Stomach (tissue), 9 donors: Measurements from ENCODE around the gene FCRL6. TPM values are rescaled to one million over a fixed set of nuclear protein-coding genes. Genes with fewer than 3 reads are reported as not detected.

Experiments used
- DNase-seq, 2 donors: peaks; one replicate each; pipeline versions ENCODE4 v3.0.0 to v3.0.0-alpha.2; 2013 to 2019
- H3K27ac ChIP-seq, 5 donors: fragments of 200-600 bp in 4 of 5; sonication (generic) in 4 of 5; one replicate each; pipeline ENCODE4 v1.5.1; 2013 to 2019; ENCODE audit warnings: mild to moderate bottlenecking in 1 of 5, moderate library complexity in 1 of 5
- H3K27me3 ChIP-seq, 3 donors: fragments of 200-600 bp; sonication (generic); one replicate each; pipeline ENCODE4 v1.5.1; 2017 to 2019; ENCODE audit warnings: mixed run types in 1 of 3
- H3K36me3 ChIP-seq, 4 donors: fragments of 200-600 bp; sonication (generic); 1 replicate in 3 of 4; 2 replicates in 1 of 4; pipeline ENCODE4 v1.5.1; 2016 to 2019
- H3K4me1 ChIP-seq, 4 donors: fragments of 200-600 bp; sonication (generic); one replicate each; pipeline ENCODE4 v1.5.1; 2016 to 2019
- H3K4me3 ChIP-seq, 4 donors: fragments of 200-600 bp; sonication (generic) in 3 of 4; one replicate each; pipeline ENCODE4 v1.5.1; 2016 to 2019; ENCODE audit warnings: mild to moderate bottlenecking in 1 of 4
- H3K9me3 ChIP-seq, 4 donors: fragments of 200-600 bp; sonication (generic); one replicate each; pipeline ENCODE4 v1.5.1; 2016 to 2019
- CTCF ChIP-seq, 7 experiments: fragments of 450-650 bp in 4 of 7; fragments of 200-600 bp in 3 of 7; sonication (generic) in 3 of 7; IDR thresholded peaks; one replicate each; pipeline ENCODE4 v1.5.1; 2016 to 2019; ENCODE audit warnings: antibody characterized with exemption in 7 of 7, control low read depth in 2 of 7, mild to moderate bottlenecking in 1 of 7
- EP300 ChIP-seq: sonication (generic); formaldehyde crosslinking; IDR thresholded peaks from one replicate; pipeline ENCODE4 v1.6.1; 2017; ENCODE audit warnings: antibody characterized with exemption
- POLR2A ChIP-seq, 4 donors: fragments of 450-650 bp; IDR thresholded peaks; one replicate each; pipeline ENCODE4 v1.6.1; 2016; ENCODE audit warnings: antibody characterized with exemption in 4 of 4, control low read depth in 2 of 4, mild to moderate bottlenecking in 1 of 4, moderate library complexity in 1 of 4
- POLR2AphosphoS5 ChIP-seq, 3 donors: sonication (generic); formaldehyde crosslinking; IDR thresholded peaks; one replicate each; pipeline ENCODE4 v1.6.1; 2016; ENCODE audit warnings: antibody characterized with exemption in 3 of 3
- WGBS, 5 donors: extraction: QIAGEN DNeasy Blood & Tissue Kit in 3 of 5; methylation state at CpG; one replicate each; pipeline versions ENCODE4 v1.1.5 to v1.1.7; 2013 to 2018; 5-methylcytosine and 5-hydroxymethylcytosine counted together
- intact Hi-C: fragments of 100-400 bp; cut with DNase I; formaldehyde crosslinking; loops from one replicate; pipeline ENCODE4 v1.15.1; 2023; ENCODE audit warnings: low total_unique reads
- polyA plus RNA-seq, 3 donors: library from polyadenylated mRNA; stranded (reverse); fragments of 200-250 nt; gene quantifications; one replicate each; pipeline ENCODE4 v1.2.3, GENCODE V29; 2013
- total RNA-seq, 5 donors: library from RNA; depleted of rRNA; stranded (reverse); fragments of >200 nt; gene quantifications; one replicate each; pipeline versions ENCODE4 v1.1.0 to v1.2.3, GENCODE V29; 2014 to 2016
- donor health status: healthy with polysubstance abuse.
- donor health status: Bipolar disorder and iron deficiency.
- donor health status: healthy.

Gene FCRL6
- total and polyA plus RNA-seq, 8 donors = not detected

GRCh38 chr1:159775716-159776115 is 26.4 kb upstream of the FCRL6 start:
- Histone ChIP-seq H3K9me3 (no peaks in the 10 kb centered on the region), H3K27ac (no peak overlapping the region), H3K4me1 (peaks cover 0 to 14% (median 3%) of the 10 kb centered on the region in 4 donors), H3K4me3 (no peak overlapping the region), H3K27me3 (no peaks in the 10 kb centered on the region), H3K36me3 (no peaks in the 10 kb centered on the region)
- no peak for TF ChIP-seq EP300
- no peak for TF ChIP-seq CTCF (IDR thresholded peaks at IDR 0.05)
- TF ChIP-seq POLR2A (IDR thresholded peaks at IDR 0.05) = no peak
- no peak for TF ChIP-seq POLR2AphosphoS5 (IDR thresholded peaks at IDR 0.05)
- no peak for DNase-seq
- intact Hi-C loops = no loop called here
- WGBS, 5 donors = 78 to 86% (median 85%) methylated on average over 2 of the region's 2 CpGs

DNA sequence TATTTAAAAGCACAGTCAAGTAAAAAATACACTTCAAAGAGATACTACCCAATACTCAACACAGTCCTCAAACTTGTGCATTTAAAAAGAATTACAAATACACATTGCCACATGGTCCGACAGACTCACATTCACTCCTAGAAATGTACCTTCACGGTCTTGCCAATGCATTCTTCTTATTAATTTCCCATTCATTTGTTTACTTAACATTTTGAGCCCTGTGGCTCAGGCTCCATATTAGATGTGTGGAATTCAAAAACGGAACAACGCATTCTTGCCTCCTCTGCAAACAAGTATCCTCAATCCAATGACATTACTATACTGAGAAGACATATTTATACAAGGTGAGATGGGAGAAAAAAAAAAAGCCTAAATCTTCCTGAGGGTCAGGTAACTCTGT is 23.9 kb upstream of the FCRL6 start:
- DNase-seq = no peak
- Histone ChIP-seq H3K4me3 (no peak overlapping the region), H3K27ac (peak overlapping the region in 1 of 5 donors; percentile 37), H3K27me3 (no peaks in the 10 kb centered on the region), H3K36me3 (peaks cover 0 to 4% (median 0%) of the 10 kb centered on the region in 4 donors), H3K4me1 (peaks cover 0 to 24% (median 16%) of the 10 kb centered on the region in 4 donors), H3K9me3 (no peaks in the 10 kb centered on the region)
- intact Hi-C loops = no loop called here
- WGBS, 5 donors = 80 to 87% (median 84%) methylated on average over 4 of the region's 4 CpGs
- no peak for TF ChIP-seq POLR2AphosphoS5 (IDR thresholded peaks at IDR 0.05)

DNA sequence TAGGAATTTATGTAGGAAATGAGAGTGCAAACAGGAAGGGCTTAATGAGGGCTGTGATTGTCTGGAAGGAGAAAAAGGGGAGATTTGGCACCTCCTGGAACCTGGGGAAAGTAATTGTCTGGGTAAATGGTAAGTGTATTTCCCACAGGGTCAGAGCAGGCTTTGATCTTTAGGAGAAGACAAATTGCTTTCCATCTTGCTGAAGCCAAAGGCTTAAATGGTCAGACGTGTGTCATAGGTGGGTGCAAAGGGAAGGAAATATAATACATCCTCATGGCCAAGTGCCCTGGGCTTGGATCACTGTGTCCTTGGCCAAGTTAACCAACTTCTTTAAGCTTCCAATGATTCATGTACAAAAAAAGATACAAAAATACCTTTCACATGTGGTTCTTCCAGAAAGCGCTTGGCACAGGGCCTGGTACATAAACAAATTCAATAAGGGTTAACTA is 22.7 kb upstream of the FCRL6 start:
- 64 to 75% (median 68%) methylated on average over 2 of the region's 2 CpGs for WGBS, 5 donors
- peaks cover 0 to 24% (median 16%) of the 10 kb centered on the region in 4 donors for H3K4me1 ChIP-seq
- H3K9me3 ChIP-seq = no peaks in the 10 kb centered on the region
- TF ChIP-seq POLR2AphosphoS5 (IDR thresholded peaks at IDR 0.05) (peak in 2 of 3 donors; percentile 24 to 30), EP300 (no peak), POLR2A (IDR thresholded peaks at IDR 0.05) (no peak)
- no peaks in the 10 kb centered on the region for H3K27me3 ChIP-seq
- peak overlapping the region in 2 of 5 donors; percentile 37 to 90 for H3K27ac ChIP-seq
- H3K36me3 ChIP-seq = peaks cover 0 to 4% (median 0%) of the 10 kb centered on the region in 4 donors
- H3K4me3 ChIP-seq = no peak overlapping the region
- intact Hi-C loops = no loop called here
- peak in 1 of 2 donors; percentile 32 for DNase-seq

DNA sequence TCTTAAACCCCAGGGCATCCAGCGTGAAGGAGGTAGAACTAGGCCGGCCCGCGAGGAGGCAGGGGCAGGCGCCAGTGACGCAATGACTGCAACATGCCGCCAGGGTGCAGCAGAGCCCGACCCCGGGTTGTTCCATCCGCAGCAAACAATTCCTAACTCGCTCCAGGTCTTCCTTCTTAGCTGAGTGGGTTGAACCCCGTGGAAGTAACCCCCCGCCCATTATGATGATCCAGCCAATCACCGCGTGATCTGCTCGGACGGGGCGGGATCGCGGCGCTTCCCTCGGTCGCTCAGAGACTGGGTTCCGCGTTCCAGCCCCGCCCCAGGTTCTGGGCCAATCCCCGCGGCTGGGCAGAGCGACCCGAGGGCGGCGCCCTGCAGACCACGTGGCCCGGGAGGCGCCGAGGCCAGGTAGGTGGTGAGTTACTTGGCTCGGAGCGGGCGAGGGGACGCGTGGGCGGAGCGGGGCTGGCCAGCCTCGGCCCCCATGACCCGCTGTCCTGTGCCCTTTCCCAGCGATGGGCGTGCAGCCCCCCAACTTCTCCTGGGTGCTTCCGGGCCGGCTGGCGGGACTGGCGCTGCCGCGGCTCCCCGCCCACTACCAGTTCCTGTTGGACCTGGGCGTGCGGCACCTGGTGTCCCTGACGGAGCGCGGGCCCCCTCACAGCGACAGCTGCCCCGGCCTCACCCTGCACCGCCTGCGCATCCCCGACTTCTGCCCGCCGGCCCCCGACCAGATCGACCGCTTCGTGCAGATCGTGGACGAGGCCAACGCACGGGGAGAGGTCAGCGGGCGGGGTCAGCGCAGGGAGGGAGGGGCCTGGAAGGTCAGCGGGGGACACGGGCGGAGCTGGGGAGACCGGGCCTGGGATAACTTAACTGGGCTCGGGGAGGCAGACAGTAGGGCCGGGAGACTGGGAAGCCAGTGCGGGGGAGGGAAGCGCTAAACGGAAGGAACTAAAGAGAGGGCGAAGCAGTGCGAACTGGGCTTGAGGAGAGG is 21.3 kb upstream of the FCRL6 start, which contains the start of gene DUSP23:
Gene DUSP23, plus strand, starts transcription at position 380 of the 1,000 bp plus-strand sequence. Its CDS starts 139 bp downstream, at position 519.
- peak; percentile 98 to 99 for DNase-seq
- peak within 1 kb of the TSS; percentile 76 to 98 (median 92) for H3K4me3 ChIP-seq
- 0 to 1% (median 1%) methylated on average over 53 to 88 of the region's 88 CpGs for WGBS, 5 donors
- intact Hi-C loops = no loop called here
- peak in 6 of 7 experiments; percentile 54 to 99 (median 95) for TF ChIP-seq CTCF (IDR thresholded peaks at IDR 0.05)
- TF ChIP-seq EP300 = no peak
- TF ChIP-seq POLR2AphosphoS5 (IDR thresholded peaks at IDR 0.05) = peak; percentile 71 to 94 (median 88)
- TF ChIP-seq POLR2A (IDR thresholded peaks at IDR 0.05) = peak in 2 of 4 donors; percentile 40 to 41
- H3K36me3 ChIP-seq = peaks cover 0 to 4% (median 0%) of the 10 kb centered on the region in 4 donors
- no peaks in the 10 kb centered on the region for H3K9me3 ChIP-seq
- peak within 1 kb of the TSS; percentile 71 to 92 (median 87) for H3K27ac ChIP-seq
- peaks cover 0 to 24% (median 17%) of the 10 kb centered on the region in 4 donors for H3K4me1 ChIP-seq
- no peaks in the 10 kb centered on the region for H3K27me3 ChIP-seq

- TF ChIP-seq POLR2AphosphoS5 (IDR thresholded peaks at IDR 0.05) = no peak
- no peak for TF ChIP-seq CTCF (IDR thresholded peaks at IDR 0.05)
- no peak for TF ChIP-seq POLR2A (IDR thresholded peaks at IDR 0.05)
- no peak for TF ChIP-seq EP300
- intact Hi-C loops = no loop called here
Measured at GRCh38 chr1:159781992-159782391, 20.2 kb upstream of the FCRL6 start.

More at GRCh38 chr1:159781992-159782391, 20.2 kb upstream of the FCRL6 start:
- Histone ChIP-seq H3K9me3 (no peaks in the 10 kb centered on the region), H3K27me3 (no peaks in the 10 kb centered on the region), H3K27ac (peak overlapping the region in 3 of 5 donors; percentile 85 to 92 (median 90)), H3K4me1 (peaks cover 0 to 31% (median 19%) of the 10 kb centered on the region in 4 donors), H3K4me3 (peak overlapping the region in 3 of 4 donors; percentile 76 to 98 (median 94)), H3K36me3 (peaks cover 0 to 4% (median 0%) of the 10 kb centered on the region in 4 donors)
- WGBS, 5 donors = 92 to 96% (median 96%) methylated on average over 6 to 12 of the region's 12 CpGs
- no peak for DNase-seq
